ENCODE data around the gene MRPL55.

- no peak for TF ChIP-seq CTCF (IDR thresholded peaks at IDR 0.05 in 4 of 5, conservative IDR thresholded peaks at IDR 0.05 in 1 of 5)
- TF ChIP-seq POLR2A (IDR thresholded peaks at IDR 0.05), result no peak
Observed at GRCh38 chr1:228149406-228150119, 40.5 kb upstream of the MRPL55 start, which contains the start of gene GJC2.
